Right renal pelvis (tissue), 4 donors: ENCODE measurements around the gene RPL37A. TPM values are rescaled to one million over a fixed set of nuclear protein-coding genes. Genes with fewer than 3 reads are reported as not detected.
"Not testable (repeated sequence)": the region's sequence is repeated elsewhere in the genome, so short reads cannot be mapped to it uniquely, and the experiment has no call there.

Experiments
- DNase-seq, 4 donors: peaks; one replicate each; pipeline ENCODE4 v3.0.0-alpha.2; 2013; ENCODE audit warnings: low read depth in 4 of 4, low spot score in 3 of 4, missing footprints in 1 of 4
- polyA plus RNA-seq, 4 donors: library from polyadenylated mRNA; unstranded; fragments of 120-200 nt; gene quantifications; one replicate each; pipeline ENCODE4 v1.2.1, GENCODE V29; 2013; ENCODE audit not compliant: insufficient read length in 4 of 4

Gene RPL37A
- polyA plus RNA-seq, 4 donors = 1,875 to 2,571 (median 2,124) TPM

DNA sequence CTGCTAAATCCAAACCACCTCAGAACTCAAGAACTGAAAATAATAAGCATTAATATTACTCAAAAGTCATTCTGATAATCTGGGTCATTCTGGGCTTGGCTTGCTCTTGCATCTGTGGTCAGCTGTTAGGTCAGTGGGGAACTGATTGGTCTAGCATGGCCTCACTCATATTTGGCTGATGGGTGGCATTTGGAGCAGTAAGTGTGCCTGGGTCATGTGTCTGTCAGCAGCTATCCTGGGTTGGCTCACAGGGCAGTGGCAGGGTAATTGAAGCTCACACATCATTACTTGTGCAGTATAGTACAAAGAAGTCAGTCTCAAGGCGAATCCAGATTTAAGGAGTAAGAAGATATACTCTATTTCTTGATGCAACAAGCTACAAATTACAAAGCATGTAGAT, 9.6 kb downstream of the RPL37A start:
- no peak for DNase-seq

DNA sequence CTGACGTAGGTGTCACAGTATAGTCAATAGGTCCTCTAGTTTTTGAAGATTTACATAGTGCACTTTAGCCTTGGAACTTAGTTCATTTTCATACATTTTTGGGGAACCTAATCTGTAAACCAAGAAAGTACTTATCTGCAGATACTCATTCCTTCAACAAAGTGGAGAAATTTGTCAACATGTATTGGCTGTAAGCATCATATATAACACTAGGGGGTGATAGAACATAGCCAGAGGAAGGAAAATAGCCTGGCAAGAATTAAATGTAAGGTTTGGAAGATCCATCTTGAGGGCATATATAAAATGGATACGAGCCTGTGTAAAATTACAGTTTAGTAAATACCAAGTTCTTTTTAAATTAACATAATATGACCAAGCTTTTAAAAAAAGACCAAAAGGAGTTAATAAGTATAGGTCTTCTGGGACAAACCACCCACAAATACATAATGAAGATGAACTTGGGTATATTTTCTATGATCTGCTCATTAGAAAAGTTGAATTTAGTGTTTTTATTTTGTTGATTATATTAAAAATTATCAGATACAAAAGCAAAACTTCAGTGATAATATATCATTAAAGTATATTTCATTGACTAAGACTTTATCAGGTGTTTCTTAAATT, 18.2 kb downstream of the RPL37A start:
- DNase-seq = no peak

DNA sequence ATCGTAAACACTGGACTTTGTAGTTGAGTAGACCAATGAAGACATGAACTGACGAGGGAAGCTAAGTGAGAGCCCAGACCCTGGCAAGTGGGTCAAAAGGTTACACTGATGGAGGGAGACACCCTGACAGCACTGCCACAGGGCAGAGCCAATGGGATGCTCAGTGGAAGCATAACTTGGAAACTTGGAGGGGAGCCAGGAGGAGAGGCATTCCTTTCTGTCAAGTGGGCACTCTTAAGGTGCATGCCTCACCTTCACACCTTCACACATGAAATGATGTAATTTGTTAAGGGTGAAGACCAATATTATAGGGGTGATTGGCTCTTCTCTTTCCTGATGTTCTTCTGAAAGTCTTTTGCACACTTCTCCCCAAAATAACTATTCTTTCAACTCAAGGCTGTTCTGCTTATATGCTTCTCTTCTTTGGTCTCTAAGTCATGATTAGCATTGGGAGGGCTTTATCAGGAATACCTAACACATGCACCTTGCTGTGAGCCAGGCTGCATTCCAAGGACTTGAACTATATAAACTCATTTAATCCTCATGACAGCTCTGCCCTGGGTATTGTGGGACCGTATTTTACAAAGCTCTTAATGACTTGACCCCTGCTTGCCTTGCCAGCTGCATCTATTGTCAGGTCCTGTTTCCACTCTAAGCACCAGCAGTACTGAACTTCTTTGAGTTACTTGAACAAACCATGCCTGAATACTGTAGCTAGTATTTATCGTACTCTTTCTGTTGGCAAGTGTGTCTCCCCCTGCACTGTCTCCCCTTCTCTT, 19.0 kb downstream of the RPL37A start:
- no peak for DNase-seq

DNA sequence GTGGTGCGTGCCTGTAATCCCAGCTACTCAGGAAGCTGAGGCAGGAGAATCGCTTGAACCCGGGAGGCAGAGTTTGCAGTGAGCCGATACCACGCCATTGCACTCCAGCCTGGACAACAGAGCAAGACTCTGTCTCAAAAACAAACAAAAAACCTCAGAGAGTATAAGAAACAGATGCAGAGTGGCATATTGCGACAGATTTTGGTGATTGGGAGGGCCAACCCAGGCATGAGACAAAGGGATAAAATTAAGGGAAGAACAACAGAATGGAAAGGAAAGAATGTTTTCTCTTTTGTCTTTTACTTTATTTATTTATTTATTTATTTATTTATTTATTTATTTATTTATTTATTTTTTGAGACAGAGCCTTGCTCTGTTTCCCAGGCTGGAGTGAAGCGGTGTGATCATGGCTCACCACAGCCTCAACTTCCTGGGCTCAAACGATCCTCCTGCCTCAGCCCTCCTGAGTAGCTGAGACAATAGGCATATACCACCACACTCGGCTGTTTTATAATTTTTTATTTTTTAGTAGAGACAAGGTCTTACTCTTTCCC, 20.0 kb downstream of the RPL37A start:
- DNase-seq = not testable (repeated sequence)

DNA sequence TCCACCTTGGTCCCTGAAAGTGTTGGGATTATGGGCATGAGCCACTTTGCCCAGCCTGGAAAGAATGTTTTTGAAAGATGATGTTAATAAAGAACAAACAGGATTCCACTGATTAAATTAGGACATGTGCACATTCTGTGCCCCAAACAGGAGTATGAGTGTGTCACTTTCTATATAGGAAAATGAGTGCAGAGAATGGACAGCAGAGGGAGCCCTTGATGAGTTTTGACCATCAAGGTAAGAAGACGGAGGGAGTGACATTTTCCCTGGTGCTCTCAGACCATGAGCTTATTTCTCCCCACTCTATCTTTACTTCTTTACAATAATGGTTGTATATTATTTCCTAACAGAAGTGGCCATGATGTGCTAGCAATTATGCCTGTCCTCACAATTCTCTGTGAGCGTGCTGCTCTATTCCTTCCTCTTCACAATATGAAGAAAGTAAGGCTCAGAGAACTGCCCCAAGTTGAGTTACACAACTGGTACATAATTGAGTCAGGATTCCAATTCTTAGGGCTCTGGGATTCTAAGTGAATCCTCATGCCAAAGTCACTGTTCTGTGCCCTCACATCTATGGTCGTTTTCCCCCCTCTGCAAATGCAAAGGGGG, 20.6 kb downstream of the RPL37A start:
- DNase-seq = peak; percentile 67 to 80 (median 78)

DNA sequence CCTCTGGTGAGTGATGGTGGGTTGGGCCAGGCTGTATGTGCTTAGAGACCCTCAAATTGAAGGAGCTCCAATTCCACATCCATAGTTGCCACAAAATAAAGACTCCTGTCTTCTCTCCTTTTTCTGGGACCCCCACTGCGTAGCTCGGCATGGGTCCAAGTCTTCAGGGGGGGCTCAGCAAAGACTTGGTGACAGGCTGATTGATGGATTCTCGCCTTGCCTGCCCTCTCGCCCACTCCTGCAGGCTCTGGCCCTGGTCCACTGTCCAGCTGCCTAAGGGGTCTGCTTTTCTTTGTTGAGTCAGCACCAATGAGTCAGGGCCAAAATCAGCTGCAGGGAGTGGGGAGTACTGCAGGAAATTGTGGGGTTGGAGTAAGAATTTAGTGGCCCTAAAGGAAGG, 21.5 kb downstream of the RPL37A start:
- DNase-seq = no peak

DNA sequence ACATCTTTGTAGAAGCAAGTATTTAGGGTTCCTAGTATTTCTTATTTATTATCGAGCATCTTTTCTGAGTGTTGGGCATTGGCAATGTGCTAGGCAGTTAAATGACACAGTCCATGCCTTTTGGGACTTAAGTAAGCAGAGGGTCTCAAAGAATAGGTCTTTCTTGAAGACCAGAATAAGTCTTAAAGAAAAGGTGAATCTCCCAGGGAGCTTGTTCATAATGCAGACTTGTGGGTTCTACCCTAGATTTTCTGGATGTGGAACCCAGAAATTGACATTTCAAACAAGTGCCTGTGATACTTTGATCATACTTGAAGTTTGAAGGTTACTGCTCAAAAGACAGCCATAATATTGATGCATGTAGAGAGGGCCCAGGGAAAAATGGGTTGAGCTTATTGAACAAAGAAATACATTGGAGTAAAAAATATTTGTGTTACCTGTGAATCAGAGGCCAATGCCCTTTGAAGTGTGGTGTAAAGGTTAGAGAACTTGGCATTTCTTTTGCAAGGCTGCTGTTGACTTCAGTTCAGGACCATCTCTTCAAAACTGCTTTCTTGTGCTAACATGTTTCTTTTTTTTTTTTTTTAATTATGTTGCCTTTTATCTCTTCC, 24.4 kb downstream of the RPL37A start:
- DNase-seq = no peak

DNA sequence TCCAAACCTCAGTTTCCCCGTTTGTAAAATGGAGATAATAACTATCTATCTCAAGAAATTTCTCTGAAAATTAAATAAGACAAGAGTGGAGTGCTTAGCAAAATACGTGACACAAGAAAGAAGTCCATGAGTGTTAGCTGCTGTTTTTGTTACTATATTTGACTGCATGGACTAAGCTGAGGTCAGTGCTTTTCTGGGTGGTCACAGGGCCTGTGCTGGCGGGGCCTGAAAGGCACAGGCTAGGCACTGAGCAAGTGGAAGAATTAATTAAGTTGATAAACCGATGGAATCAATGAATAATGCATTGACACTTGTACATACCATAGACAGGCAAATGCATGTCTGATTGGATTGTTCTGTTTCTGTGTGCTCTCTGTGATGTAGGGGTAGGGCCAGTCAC, 27.3 kb downstream of the RPL37A start:
- DNase-seq = no peak

DNA sequence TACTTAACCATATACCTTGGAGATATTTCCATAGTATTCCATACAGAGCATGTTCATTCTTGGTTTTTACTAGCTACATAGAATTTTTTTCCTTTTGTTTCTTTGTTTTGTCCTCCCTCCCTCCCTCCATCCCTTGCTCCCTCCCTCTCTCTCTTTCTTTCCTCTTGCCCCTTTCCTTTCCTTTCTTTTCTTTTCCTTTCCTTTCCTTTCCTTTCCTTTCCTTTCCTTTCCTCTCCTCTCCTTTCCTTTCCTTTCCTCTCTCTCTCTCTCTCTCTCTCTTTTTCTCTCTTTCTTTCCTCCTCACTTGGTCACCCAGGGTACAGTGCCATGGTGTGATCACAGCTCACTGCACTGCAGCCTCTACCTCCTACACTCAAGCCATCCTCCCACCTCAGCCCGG, 28.3 kb downstream of the RPL37A start:
- DNase-seq = no peak

DNA sequence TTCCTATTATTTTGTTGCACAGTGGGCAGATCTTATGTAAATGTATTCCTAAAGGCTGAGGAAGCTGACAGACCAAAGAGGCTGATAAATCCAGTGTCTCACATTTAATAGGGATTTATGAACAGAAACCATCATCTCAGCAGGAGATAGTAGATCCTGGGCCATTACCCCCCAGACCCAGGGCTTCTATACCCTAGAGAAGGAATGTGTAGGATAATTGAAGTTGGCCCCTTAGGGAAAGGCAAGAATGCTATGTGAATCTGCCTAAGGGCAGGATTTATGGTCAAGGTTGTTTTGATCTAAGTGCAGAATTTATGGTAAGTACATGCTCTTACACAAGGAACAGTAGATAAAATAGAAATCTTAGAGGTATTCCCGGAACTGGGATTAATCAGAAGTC, 29.0 kb downstream of the RPL37A start:
- DNase-seq = no peak

DNA sequence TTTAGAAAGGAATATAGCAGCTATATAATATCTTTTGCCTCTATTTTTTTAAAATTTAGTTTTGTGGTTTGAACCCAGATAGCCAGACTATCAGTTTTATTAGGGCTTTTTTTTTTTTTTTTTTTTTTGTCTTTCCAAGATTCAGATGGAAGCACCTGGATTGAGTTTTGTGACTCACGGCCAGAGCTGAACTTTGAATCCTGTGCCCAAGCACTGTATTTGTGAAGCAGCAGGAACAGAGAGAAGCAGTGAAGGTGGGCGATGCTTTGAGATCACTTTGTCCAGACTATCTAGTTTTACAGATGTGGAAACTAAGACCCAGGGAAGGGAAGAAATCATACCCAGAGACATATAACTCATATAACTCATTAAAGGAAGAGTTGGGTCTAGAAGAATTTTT, 33.9 kb downstream of the RPL37A start:
- DNase-seq = no peak

DNA sequence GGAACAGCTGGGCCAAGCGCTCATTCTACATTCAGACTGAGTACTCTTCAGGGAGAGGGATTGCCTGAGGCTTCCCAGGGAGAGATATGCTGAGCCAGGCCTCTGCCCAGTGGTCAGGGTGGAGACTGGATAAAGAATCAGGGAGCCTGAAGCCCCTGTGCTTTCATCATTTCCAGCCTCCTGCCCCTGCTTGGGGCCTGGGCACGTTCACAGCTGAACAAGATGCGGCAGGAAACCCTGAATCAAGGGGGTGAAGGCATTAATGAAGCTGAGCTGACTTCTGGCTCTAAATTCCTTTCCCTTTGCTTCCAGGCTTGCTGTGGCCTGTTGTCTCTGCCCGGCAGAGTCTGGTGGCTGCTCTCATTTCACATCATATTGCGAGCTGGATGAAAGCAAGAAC, 35.0 kb downstream of the RPL37A start:
- no peak for DNase-seq

DNA sequence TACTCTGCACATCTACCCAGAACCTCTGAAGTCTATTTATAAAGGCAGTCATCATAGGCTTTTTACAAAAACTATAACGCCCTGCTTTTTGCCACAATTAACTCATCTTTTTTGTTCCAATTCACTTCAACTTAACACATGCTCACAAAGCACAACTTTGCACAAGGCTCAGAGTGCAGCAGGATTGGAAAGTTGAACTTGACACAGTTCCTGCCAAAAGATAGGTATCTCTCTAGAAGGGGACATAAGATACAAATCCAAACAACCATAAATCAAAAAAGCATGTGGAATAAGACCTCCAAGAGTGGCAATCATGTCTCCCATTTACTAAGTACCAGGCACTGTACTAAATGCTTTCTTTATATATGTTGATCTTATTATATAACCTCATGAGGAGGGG, 36.2 kb downstream of the RPL37A start:
- DNase-seq = no peak

DNA sequence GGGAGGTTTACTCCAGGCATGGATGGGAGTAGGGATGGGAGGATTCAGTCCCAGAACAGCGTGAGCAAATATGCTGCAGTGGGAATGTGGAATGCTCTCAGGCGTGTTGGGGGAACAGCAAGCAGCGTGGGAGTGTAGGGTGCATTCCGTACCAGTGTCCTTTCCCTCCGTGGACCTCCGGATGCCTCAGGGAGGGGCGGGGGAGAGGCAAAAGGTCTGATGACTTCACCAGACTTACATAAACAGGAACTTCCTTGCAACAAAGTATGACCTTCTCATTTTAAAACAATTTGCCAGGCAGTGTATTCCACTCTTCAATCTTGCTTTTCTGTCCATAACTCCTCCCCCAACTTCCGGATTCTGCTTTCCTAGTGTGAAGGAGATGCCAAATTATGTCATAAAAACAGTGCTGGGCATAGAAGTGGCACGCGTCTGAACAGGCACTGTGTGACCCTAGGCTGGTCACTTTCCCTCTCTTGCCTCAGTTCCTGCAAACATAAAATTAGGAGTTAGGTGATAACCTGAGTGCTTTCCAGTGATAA, 36.9 kb downstream of the RPL37A start:
- peak in 3 of 4 donors; percentile 42 to 78 (median 67) for DNase-seq

DNA sequence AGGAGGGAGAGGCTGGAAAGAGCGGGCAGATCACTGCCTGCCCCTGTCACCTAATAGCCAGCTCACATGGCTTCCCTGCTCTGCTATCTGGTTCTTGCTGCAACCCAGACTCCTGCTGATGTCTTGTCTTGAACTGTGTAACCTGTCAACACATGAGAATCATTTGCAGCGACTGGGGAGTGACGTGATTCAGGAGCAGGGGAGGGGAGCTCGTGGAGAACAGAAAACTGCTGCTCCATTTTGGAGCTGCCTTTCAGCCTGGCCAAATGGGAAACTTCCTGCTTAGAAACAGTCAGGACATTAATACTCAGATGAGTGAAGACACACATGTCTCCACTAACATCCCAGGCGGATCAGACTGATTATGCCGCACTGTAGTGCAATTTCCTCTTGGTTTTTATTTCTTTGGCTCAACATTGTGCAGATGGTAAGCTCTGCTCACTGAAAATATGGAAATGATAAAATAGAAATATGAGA, 38.1 kb downstream of the RPL37A start:
- no peak for DNase-seq

DNA sequence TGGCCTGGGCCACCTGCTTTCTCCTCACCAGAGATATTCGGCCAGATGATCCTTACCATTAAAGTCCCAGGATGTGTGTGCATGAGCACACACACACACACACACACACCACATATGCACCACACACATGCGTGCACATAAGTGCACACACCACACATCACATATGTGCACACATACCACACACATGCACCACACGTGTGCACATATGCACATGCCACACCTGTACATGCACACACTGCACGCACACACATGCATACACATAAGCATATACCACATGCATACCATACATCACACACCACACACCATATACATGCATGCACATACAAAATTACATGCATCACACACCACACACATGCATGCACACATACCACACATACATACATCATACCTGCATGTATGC, 38.7 kb downstream of the RPL37A start:
- DNase-seq = no peak

DNA sequence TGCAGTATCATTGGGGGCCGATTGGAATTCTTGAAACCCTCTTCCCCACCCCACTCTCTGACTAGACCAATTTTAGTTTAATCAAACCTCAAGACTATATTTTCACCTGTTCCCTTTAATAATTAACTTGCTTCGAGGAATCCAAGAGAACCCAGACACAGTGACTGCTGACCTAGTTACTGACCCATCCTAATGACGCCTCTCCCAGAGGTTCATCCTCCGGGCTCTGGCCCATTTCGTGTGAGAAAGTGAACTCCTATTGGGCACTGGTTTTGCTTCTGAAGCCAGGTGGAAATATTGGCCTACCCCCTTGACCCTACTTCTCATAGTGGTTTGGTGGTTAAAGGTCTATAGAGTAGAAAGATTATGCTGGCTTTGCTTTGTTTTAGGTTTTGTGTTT, 39.9 kb downstream of the RPL37A start:
- DNase-seq = no peak

DNA sequence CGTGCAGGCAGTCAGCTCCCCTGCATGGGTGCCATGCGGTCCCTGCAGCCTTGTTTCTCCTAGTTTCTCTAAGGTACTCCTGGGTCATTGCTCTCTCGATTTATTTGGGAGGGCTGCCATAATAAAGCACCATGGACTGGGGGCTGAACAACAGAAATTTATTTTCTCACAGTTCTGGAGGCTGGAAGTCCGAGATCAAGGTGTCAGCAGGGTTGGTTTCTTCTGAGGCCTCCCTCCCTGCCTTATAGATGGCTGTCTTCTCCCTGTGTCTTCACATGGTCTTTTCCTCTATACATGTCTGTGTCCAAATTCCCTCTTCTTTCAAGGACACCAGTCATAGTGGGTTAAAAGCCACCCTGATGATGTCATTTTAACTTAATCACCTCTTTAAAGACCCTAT, 40.5 kb downstream of the RPL37A start:
- DNase-seq = no peak

DNA sequence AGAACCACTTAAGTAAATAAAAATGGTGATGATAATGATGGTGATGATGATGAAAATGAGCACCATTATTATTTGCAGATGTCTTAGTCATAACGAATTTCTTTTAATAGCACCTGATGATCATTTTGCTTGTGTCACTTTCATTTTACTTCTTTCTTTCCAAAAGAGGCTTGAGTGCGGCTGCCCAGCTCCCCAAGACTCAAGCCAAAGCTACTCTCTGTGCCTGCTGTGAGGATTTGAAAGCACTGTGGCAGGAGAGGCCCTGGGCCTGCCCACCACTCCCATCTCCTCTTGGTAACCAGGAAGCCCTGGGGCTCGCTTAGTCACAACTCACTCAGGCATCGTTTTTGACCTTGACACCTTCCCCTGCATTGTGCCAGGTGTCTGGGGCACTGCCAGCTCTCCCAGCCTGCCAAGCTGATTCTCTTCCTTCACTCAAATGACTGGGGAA, 41.2 kb downstream of the RPL37A start:
- no peak for DNase-seq

DNA sequence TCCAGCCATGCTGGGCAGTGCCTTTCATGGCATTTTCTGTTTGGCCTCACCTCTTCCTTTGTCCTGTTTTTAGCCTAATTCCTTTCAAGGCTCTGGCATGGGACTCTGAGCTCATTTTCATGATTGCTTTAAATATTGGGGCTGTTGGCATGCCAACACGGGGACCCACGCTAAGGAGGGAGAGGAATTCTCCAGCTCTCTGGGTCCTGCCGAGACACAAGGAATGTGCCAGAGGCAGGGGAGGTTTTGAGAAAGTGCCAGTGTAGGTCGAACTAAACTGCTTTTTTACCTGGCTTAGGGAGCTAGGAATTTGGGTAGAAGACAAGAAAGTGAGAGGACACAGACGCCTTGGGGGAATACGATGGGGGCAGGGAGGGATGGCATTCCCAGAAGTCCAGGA, 42.3 kb downstream of the RPL37A start:
- DNase-seq = no peak

DNA sequence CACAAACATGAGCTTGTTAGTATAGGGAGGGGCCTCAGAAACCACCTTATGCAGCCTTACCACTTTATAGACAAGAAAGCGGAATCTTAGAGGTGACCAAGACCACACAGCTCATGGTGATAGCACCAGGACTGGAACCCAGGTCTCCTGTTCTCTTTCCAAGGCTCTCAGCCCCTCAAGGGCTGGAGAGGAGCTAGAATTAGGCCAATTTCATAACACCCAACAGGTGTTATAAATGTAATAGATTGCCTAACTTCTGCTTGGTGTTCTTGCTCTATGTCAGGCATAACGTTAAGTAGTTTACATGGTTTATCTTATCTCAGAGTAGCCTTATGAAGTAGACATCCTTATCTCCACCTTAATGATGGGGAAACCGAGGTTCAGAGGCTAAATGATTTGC, 42.9 kb downstream of the RPL37A start:
- no peak for DNase-seq
